HEK293 (cell line): ENCODE measurements around the gene CACNA1C.

ENCODE experiments used
- CTCF ChIA-PET: fragments of 350-600 bp; formaldehyde crosslinking; extraction: SDS; loops from one replicate; lab custom pipeline; 2021; ENCODE audit warnings: antibody characterized with exemption; lab: Yijun Ruan, JAX
- POLR2A ChIA-PET: fragments of 300-600 bp; formaldehyde crosslinking; extraction: SDS; loops from one replicate; lab custom pipeline; 2020; ENCODE audit warnings: antibody characterized with exemption, inconsistent platforms; lab: Yijun Ruan, JAX
- H3K27ac ChIP-seq: fragments of 200-500 bp; sonication (Bioruptor generic); 2 replicates; pipeline ENCODE4 v1.5.1; 2014; ENCODE audit warnings: low read depth, low read length, control low read depth, inconsistent platforms; ENCODE audit errors: extremely low read depth
- H3K36me3 ChIP-seq, 2 experiments: fragments of 200-500 bp in 1 of 2; sonication (Bioruptor generic) in 1 of 2; 1 replicate in 1 of 2; 2 replicates in 1 of 2; pipeline ENCODE4 v1.5.1; 2014 to 2017; ENCODE audit warnings: inconsistent platforms in 2 of 2, low read length in 2 of 2; ENCODE audit not compliant: control insufficient read depth in 2 of 2, insufficient read depth in 1 of 2
- H3K4me1 ChIP-seq: fragments of 200-500 bp; sonication (Bioruptor generic); 2 replicates; pipeline ENCODE4 v1.5.1; 2014; ENCODE audit warnings: mild to moderate bottlenecking, low read length, inconsistent platforms; ENCODE audit not compliant: control insufficient read depth, insufficient read depth
- H3K4me3 ChIP-seq: 2 replicates; pipeline ENCODE4 v1.5.1; 2011; ENCODE audit warnings: low read depth, mild to moderate bottlenecking, control low read depth, low read length, moderate library complexity
- H3K9me3 ChIP-seq: fragments of 200-500 bp; sonication (Bioruptor generic); 2 replicates; pipeline ENCODE4 v1.5.1; 2014; ENCODE audit warnings: low read depth, low read length, inconsistent platforms; ENCODE audit not compliant: control insufficient read depth, insufficient read depth
- KLF17 ChIP-seq: fragments of 450-650 bp; formaldehyde crosslinking; IDR thresholded peaks from 2 replicates; pipeline ENCODE4 v1.5.1; 2016; ENCODE audit warnings: missing biosample characterization, missing genetic modification characterization
- MZF1 ChIP-seq: fragments of 450-650 bp; formaldehyde crosslinking; IDR thresholded peaks from 2 replicates; pipeline ENCODE4 v1.5.1; 2017; ENCODE audit warnings: missing biosample characterization, missing genetic modification characterization, borderline replicate concordance
- SETDB1 ChIP-seq: IDR thresholded peaks from one replicate; pipeline ENCODE4 v1.6.1; 2017; ENCODE audit warnings: mild to moderate bottlenecking, low read length, moderate library complexity, mixed read lengths; ENCODE audit not compliant: insufficient read length
- SP7 ChIP-seq: fragments of 450-650 bp; formaldehyde crosslinking; IDR thresholded peaks from 2 replicates; pipeline ENCODE4 v1.5.1; 2016; ENCODE audit warnings: missing biosample characterization, missing genetic modification characterization
- TRIM28 ChIP-seq: IDR thresholded peaks from 2 replicates; pipeline ENCODE4 v1.6.1; 2011; ENCODE audit warnings: low read length, control low read depth, borderline replicate concordance
- ZBTB44 ChIP-seq: fragments of 450-650 bp; IDR thresholded peaks from 2 replicates; pipeline ENCODE4 v1.5.1; 2018; ENCODE audit warnings: missing biosample characterization, mild to moderate bottlenecking, missing genetic modification characterization
- ZIC2 ChIP-seq: fragments of 450-650 bp; formaldehyde crosslinking; IDR thresholded peaks from 2 replicates; pipeline ENCODE4 v1.5.1; 2016; ENCODE audit warnings: missing biosample characterization, missing genetic modification characterization
- ZNF169 ChIP-seq: fragments of 450-650 bp; formaldehyde crosslinking; IDR thresholded peaks from 2 replicates; pipeline ENCODE4 v1.5.1; 2016; ENCODE audit warnings: missing biosample characterization, missing genetic modification characterization
- ZNF19 ChIP-seq: fragments of 450-650 bp; formaldehyde crosslinking; IDR thresholded peaks from 2 replicates; pipeline ENCODE4; 2016; ENCODE audit warnings: missing biosample characterization, missing genetic modification characterization, low read depth
- ZNF366 ChIP-seq: fragments of 450-650 bp; formaldehyde crosslinking; conservative IDR thresholded peaks from 2 replicates; pipeline ENCODE4 v1.5.1; 2016; ENCODE audit warnings: missing biosample characterization, missing genetic modification characterization
- ZNF398 ChIP-seq: fragments of 450-650 bp; formaldehyde crosslinking; IDR thresholded peaks from 2 replicates; pipeline ENCODE4 v1.5.1; 2017; ENCODE audit warnings: missing biosample characterization, missing genetic modification characterization
- ZNF416 ChIP-seq: fragments of 450-650 bp; formaldehyde crosslinking; IDR thresholded peaks from 2 replicates; pipeline ENCODE4 v1.5.1; 2016; ENCODE audit warnings: missing biosample characterization, missing genetic modification characterization
- ZNF501 ChIP-seq: fragments of 450-650 bp; formaldehyde crosslinking; IDR thresholded peaks from 2 replicates; pipeline ENCODE4 v1.5.1; 2016; ENCODE audit warnings: missing biosample characterization, missing genetic modification characterization
- ZNF510 ChIP-seq: fragments of 450-650 bp; formaldehyde crosslinking; IDR thresholded peaks from 2 replicates; pipeline ENCODE4 v1.5.1; 2018; ENCODE audit warnings: mild to moderate bottlenecking, missing genetic modification characterization, missing biosample characterization; ENCODE audit not compliant: insufficient replicate concordance
- ZNF624 ChIP-seq: fragments of 450-650 bp; formaldehyde crosslinking; IDR thresholded peaks from 2 replicates; pipeline ENCODE4 v1.5.1; 2017; ENCODE audit warnings: missing biosample characterization, missing genetic modification characterization
- ZNF626 ChIP-seq: fragments of 450-650 bp; sonication (Bioruptor Pico); formaldehyde crosslinking; IDR thresholded peaks from 2 replicates; pipeline ENCODE4 v1.5.1; 2018; ENCODE audit warnings: missing biosample characterization, missing genetic modification characterization, inconsistent platforms
- ZNF837 ChIP-seq: fragments of 450-650 bp; formaldehyde crosslinking; IDR thresholded peaks from 2 replicates; pipeline ENCODE4 v1.5.1; 2016; ENCODE audit warnings: missing biosample characterization, missing genetic modification characterization
- ZSCAN16 ChIP-seq: fragments of 450-650 bp; formaldehyde crosslinking; IDR thresholded peaks from 2 replicates; pipeline ENCODE4 v1.5.1; 2016; ENCODE audit warnings: missing biosample characterization, missing genetic modification characterization
- TF ChIP-seq, protein P1 (sequence below): fragments of 450-650 bp; formaldehyde crosslinking; IDR thresholded peaks from 2 replicates; pipeline ENCODE4 v1.5.1; 2016; ENCODE audit warnings: missing biosample characterization, missing genetic modification characterization

CACNA1C gene

GRCh38 chr12:2064071-2064507, 11.3 kb downstream of the CACNA1C start:
- H3K27ac ChIP-seq = no peak overlapping the region
- no peaks in the 10 kb centered on the region for H3K4me1 ChIP-seq
- ChIA-PET CTCF (interaction anchor here (0.5 to 2.0 kb wide), 5 partner anchors 10 to 720 kb away, joined by 3 to 5 read pairs (median 3); no protein-coding TSS in a partner anchor), POLR2A (no interaction called here)
- H3K9me3 ChIP-seq = no peaks in the 10 kb centered on the region
- H3K36me3 ChIP-seq = no peaks in the 10 kb centered on the region
- H3K4me3 ChIP-seq = no peak overlapping the region
- TF ChIP-seq ZIC2 = no peak

DNA sequence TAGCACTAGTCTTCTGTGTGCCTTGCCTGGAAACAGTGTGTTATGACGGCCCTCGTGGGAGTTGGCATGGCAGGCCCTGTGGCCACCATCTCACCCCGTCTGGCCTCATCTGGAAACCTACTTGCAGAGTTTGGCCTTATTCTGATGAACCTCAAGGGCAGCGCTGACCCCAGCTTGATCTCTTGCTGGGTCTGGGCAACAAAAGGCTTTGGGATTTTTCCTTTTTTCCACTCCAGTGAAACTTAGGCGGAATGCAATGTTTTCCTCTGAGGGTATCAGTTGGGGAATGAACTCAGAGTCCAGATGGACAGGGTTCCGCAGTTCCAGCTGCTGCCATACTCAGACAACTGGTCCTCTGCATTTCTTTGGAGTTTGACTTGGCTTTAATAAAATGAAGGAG, 15.9 kb downstream of the CACNA1C start:
- ChIA-PET POLR2A (no interaction called here), CTCF (interaction anchor here (1.3 kb wide), 1 partner anchor 222 kb away, joined by 4 read pairs; no protein-coding TSS in a partner anchor)
- no peaks in the 10 kb centered on the region; the same call in 1 of the 2 replicates for H3K9me3 ChIP-seq
- no peak for TF ChIP-seq ZNF19 (tag by site-specific recombination)
- TF ChIP-seq SP7 (tag by site-specific recombination) = no peak
- TF ChIP-seq, protein P1, sequence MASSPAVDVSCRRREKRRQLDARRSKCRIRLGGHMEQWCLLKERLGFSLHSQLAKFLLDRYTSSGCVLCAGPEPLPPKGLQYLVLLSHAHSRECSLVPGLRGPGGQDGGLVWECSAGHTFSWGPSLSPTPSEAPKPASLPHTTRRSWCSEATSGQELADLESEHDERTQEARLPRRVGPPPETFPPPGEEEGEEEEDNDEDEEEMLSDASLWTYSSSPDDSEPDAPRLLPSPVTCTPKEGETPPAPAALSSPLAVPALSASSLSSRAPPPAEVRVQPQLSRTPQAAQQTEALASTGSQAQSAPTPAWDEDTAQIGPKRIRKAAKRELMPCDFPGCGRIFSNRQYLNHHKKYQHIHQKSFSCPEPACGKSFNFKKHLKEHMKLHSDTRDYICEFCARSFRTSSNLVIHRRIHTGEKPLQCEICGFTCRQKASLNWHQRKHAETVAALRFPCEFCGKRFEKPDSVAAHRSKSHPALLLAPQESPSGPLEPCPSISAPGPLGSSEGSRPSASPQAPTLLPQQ = no peak
- TF ChIP-seq ZNF398 (tag by site-specific recombination) = no peak
- no peak for TF ChIP-seq ZSCAN16 (tag by site-specific recombination)
- no peak for TF ChIP-seq ZNF624 (tag by site-specific recombination)
- TF ChIP-seq ZNF169 (tag by site-specific recombination) = no peak
- no peak for TF ChIP-seq MZF1 (tag by site-specific recombination)
- TF ChIP-seq ZBTB44 = no peak
- no peak for TF ChIP-seq ZNF416 (tag by site-specific recombination)
- no peak overlapping the region for H3K4me3 ChIP-seq
- H3K27ac ChIP-seq = no peak overlapping the region
- no peaks in the 10 kb centered on the region for H3K36me3 ChIP-seq
- H3K4me1 ChIP-seq = no peaks in the 10 kb centered on the region

- H3K9me3 ChIP-seq = no peaks in the 10 kb centered on the region; the same call in 1 of the 2 replicates
- H3K4me1 ChIP-seq = no peaks in the 10 kb centered on the region
- H3K27ac ChIP-seq = no peak overlapping the region
- CTCF ChIA-PET = interaction anchor here (0.5 kb wide), 1 partner anchor 24 kb away, joined by 3 read pairs; no protein-coding TSS in a partner anchor
- POLR2A ChIA-PET = no interaction called here
- no peak overlapping the region for H3K4me3 ChIP-seq
- H3K36me3 ChIP-seq = no peaks in the 10 kb centered on the region
- no peak for TF ChIP-seq ZSCAN16 (tag by site-specific recombination)
- TF ChIP-seq ZNF501 (tag by site-specific recombination) = no peak
- TF ChIP-seq ZNF837 (tag by site-specific recombination) = no peak
- no peak for TF ChIP-seq KLF17
- TF ChIP-seq TRIM28 = peak; percentile 84
- TF ChIP-seq ZNF626 (tag by site-specific recombination) = 0 out of 2 replicates have a peak, but pooled peaks have one; percentile 72
- peak; percentile 44 for TF ChIP-seq ZNF510
- TF ChIP-seq ZNF366 (tag by site-specific recombination) = peak; percentile 63; the same call in 1 of the 2 replicates
- peak; percentile 79 for TF ChIP-seq SETDB1
These were observed 17.8 kb downstream of the CACNA1C start for GRCh38 chr12:2070440-2071045.
